GM21529 (cell line): ENCODE data around the gene CENPE.
"Not testable (repeated sequence)": the region's sequence is repeated elsewhere in the genome, so short reads cannot be mapped to it uniquely, and the experiment has no call there.

Experiments
- ATAC-seq: cut with Tn5 transposase; IDR thresholded peaks from one replicate; pipeline ENCODE4 v1.9.1; 2021; ENCODE audit not compliant: unreplicated experiment

The CENPE gene, protein sequence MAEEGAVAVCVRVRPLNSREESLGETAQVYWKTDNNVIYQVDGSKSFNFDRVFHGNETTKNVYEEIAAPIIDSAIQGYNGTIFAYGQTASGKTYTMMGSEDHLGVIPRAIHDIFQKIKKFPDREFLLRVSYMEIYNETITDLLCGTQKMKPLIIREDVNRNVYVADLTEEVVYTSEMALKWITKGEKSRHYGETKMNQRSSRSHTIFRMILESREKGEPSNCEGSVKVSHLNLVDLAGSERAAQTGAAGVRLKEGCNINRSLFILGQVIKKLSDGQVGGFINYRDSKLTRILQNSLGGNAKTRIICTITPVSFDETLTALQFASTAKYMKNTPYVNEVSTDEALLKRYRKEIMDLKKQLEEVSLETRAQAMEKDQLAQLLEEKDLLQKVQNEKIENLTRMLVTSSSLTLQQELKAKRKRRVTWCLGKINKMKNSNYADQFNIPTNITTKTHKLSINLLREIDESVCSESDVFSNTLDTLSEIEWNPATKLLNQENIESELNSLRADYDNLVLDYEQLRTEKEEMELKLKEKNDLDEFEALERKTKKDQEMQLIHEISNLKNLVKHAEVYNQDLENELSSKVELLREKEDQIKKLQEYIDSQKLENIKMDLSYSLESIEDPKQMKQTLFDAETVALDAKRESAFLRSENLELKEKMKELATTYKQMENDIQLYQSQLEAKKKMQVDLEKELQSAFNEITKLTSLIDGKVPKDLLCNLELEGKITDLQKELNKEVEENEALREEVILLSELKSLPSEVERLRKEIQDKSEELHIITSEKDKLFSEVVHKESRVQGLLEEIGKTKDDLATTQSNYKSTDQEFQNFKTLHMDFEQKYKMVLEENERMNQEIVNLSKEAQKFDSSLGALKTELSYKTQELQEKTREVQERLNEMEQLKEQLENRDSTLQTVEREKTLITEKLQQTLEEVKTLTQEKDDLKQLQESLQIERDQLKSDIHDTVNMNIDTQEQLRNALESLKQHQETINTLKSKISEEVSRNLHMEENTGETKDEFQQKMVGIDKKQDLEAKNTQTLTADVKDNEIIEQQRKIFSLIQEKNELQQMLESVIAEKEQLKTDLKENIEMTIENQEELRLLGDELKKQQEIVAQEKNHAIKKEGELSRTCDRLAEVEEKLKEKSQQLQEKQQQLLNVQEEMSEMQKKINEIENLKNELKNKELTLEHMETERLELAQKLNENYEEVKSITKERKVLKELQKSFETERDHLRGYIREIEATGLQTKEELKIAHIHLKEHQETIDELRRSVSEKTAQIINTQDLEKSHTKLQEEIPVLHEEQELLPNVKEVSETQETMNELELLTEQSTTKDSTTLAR (N-terminal part only)

DNA sequence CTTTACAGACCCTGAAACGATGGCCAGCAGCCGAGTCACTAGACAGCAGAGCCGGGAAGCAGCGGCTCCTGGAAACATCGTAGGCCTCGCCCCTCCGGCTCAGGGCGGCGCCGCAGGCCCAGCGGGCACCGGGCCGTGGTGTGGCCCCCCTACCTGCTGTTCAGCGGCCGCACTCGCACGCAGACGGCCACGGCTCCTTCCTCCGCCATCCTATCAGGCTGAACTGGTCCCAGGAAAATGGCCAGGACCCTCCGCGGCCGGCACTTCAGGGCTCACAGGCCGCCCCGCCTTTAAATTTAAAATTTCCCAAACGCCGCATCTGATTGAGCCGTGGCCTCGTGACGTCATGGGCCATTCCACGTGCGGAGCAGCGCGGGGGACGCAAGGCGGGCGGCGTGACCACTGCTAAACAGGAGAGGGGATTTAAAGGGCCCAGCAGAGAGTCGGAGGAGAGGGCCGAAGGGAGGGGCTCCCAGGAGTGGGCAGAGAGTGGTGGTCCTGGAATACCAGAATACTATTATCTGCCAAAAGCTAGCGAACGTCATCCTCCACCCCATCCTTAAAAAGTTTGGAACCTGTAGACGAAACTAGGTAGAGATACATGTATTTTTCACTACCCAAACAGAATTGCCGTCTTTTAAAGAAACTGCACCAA lies at the start of gene CENPE:
CENPE (minus strand) TSS at position 233 of the 655 bp plus-strand sequence; CDS start at position 209, 24 bp downstream.
- peak; percentile 94 for ATAC-seq

DNA sequence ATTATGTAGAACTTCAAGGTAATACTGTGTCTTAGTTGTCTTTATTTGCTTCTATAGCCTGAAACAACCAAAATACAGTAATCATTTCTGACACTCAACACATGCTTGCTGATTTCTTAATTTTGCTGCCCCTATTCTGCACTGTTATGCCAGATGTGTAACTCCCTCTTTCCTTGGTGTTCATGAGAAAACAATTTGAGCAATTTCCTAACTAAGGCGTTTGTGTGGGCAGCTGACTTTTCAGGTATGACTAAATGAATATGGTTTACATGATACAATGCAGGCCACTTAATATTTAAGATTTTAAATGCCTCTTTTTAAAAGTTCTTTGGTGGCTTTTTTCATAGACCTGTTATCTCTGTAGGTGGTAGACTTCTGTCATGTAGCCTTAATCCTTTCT lies 46.1 kb upstream of the CENPE start:
- no peak for ATAC-seq

DNA sequence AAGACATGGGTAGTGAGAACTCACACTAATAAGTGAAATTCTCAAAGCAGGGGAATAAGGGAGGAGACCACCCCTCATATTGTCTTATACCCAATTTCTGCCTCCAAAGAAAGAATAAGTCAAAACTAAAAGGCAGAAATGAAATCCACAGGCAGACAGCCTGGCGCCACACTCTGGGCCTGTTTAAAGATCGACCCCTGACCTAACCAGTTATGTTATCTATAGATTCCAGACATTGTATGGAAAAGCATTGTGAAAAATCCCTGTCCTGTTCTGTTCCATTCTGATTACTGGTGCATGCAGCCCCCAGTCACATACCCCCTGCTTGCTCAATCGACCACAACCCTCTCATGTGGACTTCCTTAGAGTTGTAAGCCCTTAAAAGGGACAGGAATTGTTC lies 32.8 kb upstream of the CENPE start:
- ATAC-seq: not testable (repeated sequence)

DNA sequence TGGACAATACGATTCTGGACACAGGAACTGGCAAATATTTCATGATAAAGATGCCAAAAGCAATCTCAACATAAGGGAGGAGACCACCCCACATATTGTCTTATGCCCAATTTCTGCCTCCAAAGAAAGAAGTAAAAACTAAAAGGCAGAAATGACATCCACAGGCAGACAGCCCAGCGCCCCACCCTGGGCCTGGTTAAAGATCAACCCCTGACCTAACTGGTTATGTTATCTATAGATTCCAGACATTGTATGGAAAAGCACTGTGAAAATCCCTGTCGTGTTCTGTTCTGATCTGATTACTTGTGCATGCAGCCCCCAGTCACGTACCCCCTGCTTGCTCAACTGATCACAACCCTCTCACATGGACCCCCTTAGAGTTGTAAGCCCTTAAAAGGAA lies 25.4 kb upstream of the CENPE start:
- not testable (repeated sequence) for ATAC-seq

DNA sequence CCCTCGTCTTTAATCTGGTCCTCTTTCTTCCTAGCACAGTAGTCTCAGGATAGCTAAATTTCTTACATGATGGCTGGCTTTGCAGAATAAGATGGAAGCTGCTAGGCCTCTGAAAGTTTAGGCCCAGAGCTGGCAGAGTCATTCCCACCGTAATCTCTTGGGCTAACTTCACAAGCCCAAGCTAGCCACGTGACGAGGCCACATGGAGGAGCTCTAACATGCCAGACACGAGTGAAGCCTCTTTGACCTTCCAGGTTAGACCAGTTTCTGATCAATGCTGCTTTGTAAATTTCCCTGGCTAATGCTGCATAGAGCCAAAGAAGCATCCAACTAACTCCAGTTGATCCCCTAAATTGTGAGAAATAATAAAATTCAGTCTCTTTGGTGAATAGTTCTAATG lies 9.5 kb upstream of the CENPE start:
- no peak for ATAC-seq

DNA sequence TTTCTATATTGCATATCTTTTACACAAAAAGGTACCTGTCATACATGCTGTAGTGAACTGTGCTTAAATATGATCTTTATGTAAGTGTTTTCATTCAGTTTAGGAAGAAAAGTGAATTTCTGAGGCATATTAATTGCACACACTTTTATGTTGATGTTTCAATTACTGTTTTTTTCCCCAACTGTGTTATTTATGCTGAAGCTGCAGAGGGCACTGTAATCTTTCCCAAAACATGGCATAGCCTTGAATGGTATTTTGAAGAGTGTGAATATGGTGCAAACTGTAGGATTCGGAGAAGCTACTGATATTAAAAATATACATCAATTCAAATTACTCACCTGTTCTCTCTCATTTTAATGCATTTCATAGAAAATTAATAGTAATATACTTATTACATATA lies 6.0 kb upstream of the CENPE start:
- ATAC-seq: no peak

DNA sequence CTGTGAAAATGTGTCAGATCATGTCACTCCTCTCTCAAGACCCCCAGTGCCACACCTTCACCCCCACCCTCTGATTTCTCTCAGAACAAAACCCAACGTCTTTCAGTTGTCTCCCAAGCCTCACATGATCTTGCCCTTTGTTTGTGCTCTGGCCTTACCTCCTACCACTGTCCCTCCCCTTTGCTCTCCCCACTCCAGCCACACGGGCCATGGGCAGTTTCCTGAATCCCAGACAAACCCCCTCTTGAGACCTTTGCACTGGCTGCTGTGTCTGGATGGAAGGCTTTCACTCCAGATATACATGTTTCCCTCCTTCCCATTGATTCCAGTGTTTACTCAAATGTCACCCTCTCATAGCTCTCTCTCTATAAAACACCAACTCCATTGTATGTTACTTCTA lies 3.6 kb upstream of the CENPE start:
- ATAC-seq: no peak

DNA sequence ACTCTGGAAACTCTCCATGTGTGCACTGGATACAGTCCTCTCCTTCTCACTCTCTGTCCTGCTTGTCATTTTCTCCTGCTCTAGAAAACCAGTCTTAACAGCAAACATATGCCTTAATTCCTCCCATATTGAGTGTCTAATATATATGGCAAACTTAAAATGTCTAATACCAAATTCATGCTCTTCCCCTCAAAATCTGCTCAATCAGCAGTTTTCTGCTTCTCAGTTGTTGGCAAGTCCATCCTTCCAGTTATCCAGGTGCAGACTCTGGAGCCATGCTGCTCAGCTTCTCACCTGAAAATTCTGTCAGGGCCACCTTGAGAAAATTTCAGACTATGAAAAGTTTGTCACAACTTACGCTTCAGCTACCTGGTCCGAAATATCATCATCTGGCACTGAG lies 3.1 kb upstream of the CENPE start:
- no peak for ATAC-seq

DNA sequence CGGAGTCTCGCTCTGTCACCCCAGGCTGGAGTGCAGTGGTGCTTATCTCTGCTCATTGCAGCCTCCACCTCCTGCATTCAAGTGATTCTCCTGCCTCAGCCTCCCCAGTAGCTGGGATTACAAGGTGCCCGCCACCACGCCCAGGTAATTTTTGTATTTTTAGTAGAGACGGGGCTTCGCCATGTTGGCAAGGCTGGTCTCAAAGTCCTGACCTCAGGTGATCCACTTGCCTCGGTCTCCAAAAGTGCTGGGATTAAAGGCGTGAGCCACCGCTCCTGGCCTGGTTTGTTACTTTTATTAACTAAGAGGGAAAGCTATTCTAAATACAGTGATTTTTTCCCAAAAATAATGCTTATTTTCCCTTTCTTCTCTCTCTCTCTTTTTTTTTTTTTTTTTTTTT lies 866 bp upstream of the CENPE start:
- ATAC-seq: no peak

DNA sequence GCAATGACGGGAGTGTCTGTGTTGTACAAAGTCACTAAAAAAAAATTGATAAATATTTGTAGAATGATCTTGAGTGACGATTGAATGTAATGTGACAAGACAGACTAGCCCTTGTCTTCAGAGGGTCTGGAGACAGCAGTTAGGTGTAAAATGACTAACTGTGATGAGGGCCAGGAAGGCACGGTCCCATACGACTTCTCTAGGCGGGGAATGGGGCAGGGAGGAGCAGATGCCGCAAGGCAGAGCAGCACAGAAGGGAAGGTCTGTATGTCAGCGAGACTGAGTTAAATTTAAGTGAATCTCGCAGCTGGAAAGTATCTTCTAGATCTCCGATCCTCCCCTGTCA lies 405 bp downstream of the CENPE start:
- peak; percentile 49 for ATAC-seq

DNA sequence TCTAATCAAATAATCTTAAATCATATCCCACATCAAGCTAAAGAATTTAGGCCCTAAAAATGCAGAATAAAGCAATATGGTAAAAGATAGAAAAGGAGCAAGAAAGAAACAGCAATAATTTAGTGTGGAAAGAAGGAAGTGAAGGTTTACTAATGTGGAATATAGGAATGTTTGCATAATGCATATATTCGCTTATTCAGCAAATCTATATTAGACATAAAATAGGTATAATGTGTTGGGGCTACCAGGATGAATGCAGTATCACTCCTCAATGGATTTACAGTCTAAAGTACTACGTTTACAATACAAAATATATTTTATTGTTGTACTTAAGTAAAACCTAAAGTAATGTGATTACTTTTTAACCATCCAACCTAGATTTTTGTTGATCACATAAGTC lies 4.7 kb downstream of the CENPE start:
- no peak for ATAC-seq

DNA sequence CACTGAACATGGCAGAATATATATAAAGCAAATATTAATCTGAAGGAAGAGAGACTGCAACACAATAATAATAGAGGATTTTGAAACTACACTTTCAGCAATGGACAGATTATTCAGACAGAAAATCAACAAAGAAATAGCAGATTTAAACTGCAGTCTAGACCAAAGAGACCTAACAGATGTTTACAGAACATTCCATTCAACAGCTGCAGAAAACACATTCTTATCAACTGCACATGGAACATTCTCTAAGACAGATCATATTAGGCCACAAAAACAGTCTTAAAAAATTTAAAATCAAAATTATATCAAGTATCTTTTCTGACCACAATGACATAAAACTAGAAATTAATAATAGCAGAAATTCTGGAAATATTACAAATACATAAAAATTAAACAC lies 27.1 kb downstream of the CENPE start:
- no peak for ATAC-seq

DNA sequence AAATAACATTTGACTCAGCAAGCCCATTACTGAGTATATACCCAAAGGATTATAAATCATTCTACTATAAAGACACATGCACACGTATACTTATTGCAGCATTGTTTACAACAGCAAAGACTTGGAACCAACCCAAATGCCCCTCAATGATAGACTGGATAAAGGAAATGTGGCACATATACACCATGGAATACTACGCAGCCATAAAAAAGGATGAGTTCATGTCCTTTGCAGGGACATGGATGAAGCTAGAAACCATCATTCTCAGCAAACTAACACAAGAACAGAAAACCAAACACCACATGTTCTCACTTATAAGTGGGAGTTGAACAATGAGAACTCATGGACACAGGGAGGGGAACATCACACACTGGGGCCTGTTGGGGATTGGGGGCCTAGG lies 28.4 kb downstream of the CENPE start:
- not testable (repeated sequence) for ATAC-seq

DNA sequence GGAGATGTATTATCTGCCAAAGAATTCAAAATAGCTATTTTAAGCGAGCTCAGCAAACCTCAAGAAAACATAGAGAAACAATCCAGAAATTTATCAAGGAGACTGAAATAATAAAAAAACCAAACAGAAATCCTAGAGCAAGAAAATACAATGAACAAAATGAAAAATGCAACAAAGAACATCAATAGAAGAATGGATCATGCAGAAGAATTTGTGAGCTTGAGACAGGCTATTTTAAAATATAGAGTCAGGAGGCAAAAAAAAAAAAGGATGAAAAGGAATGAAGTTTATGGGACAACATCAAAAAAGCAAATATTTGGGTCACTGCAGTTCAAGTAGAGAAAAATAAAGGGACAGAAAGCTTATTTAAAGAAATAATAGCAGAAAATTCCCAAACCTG lies 29.1 kb downstream of the CENPE start:
- no peak for ATAC-seq

DNA sequence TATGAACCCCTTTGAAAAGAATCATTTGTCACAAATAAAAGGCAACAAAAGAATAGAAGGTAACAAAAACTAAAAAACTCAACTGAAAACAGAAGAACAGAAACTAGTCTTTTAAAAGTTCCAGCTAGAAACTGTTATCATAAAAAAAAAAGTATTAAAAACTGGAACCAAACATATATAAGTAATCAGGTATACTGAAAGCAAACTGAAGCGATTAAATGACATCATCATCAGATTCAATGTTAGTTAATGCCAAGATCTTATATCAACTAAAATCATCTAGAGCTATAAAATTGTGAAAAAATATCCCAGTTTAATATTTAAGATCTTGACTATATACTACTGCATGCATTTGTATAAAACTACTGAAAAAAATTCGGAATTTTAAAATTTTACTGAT lies 36.0 kb downstream of the CENPE start:
- ATAC-seq: no peak

DNA sequence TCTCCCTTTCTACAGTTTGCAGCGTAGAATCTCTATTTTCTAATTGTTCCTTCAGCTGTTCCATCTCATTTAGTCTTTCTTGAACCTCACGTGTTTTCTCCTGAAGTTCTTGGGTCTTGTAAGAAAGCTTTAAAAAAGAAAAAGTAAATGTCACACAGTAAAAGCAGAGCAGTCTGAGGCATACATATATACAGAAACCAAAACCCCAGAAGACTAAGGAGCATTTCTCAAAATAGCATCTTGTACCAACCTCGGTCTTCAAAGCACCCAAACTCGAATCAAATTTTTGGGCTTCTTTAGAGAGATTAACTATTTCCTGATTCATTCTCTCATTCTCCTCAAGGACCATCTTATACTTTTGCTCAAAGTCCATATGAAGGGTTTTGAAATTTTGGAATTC lies 39.4 kb downstream of the CENPE start:
- no peak for ATAC-seq

DNA sequence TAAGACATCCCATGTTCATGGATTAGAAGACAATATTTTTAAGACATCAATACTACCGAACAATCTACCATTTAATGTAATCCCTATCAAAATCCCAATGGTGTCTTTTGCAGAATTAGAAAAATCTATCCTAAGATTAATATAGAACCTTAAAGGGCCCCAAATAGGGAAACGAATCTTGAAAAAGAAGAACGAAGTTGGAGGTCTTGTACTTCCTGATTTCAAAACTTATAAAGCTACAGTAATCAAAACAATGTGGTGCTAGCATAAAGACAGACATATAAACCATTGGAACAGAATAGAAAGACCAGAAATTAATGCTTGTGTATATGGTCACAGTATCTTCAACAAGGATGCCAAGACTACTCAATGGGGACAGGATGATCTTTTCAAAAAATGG lies 42.0 kb downstream of the CENPE start:
- no peak for ATAC-seq

DNA sequence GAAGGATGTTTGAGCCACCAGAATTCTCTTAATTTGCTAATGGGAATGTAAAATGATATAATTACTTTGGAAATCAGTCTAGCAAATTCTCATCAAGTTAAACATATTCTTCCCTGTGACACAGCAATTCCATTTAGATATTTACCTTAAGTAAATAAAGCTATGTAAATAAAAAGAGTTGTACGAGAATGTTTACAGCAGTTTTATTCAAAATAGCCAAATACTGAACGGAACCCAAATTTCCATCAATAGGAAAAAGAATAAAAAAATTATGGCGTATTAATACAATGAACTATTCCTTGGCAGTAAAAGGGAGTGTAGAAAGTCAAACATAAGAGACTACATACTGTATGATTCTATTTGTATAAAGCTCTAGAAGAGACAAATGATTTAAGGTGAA lies 45.8 kb downstream of the CENPE start:
- ATAC-seq: no peak

DNA sequence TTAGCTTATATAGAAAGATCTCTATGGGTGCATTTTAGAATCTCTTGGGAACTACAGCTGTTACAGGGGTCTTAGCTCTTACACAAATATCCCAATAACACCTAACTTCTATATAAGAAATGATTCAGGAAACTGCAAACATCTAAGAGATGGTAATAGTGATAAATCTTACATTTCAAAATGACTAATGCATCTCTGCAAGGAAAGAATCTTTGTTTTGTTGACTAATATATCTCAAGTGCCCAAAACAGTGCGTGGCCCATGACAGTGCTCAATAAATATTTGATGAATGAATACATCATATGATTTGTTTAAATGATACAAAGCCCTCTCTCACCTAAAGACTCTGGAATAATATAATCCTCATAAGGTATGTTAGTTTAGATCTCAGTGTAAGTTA lies 47.5 kb downstream of the CENPE start:
- ATAC-seq: no peak

DNA sequence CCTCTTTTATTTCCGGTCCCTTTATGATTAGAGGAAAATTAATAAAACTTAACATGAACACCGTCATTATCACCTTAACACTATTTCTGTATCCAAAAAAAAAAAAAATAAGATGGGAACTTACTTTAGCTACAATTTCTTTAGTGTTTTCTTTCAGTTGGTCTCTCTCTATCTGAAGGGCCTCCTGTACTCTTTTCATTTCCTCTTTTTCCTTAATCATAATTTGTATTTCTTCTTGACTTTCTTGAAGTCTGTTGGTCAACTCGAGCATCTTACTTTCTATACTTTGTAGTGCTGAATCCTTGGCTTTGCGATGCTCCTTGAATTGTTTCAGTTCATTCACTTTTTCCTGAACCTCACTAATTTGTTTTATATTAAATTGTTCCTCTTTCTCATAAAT lies 53.2 kb downstream of the CENPE start:
- no peak for ATAC-seq

DNA sequence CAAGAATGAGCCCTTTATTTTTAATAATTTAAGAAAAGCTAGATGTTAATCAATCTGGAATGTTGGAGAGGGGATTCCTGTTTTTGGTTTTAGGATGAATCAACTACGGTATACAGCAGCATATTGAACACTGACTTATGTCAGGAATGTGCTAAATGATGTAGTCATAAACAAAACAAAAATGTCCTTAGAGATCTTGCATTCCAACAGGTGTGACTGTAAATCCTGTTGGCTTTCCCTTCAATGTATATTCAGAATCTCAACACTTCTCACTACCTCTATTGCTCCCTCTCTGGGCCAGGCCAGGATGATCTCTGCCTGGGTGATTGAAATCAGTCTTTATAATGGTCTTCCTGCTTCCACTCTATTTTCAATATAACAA lies 60.7 kb downstream of the CENPE start:
- ATAC-seq: no peak
